NCI-H748 treated with DMSO at 0.1 percent for 48 hours (cell line): ENCODE data around the gene CCND1.
A peak's percentile ranks its signal among the peaks of the same experiment; 100 is the strongest.
"Not testable (repeated sequence)": the region's sequence is repeated elsewhere in the genome, so short reads cannot be mapped to it uniquely, and the experiment has no call there.

Experiments
- DNase-seq: peaks from one replicate; lab custom pipeline; 2025; lab: John Stamatoyannopoulos, UW

Gene CCND1

GRCh38 chr11:69689484-69690319 lies 48.7 kb downstream of the CCND1 start:
- no peak for DNase-seq

GRCh38 chr11:69691463-69691862 lies 50.5 kb downstream of the CCND1 start:
- no peak for DNase-seq

- no peak for DNase-seq
Observed at GRCh38 chr11:69692422-69692821, 51.5 kb downstream of the CCND1 start.

- no peak for DNase-seq
Observed at GRCh38 chr11:69694781-69695180, 53.8 kb downstream of the CCND1 start.

- no peak for DNase-seq
Observed at GRCh38 chr11:69695581-69695980, 54.6 kb downstream of the CCND1 start.

- not testable (repeated sequence) for DNase-seq
Observed at GRCh38 chr11:69695995-69696394, 55.0 kb downstream of the CCND1 start.

GRCh38 chr11:69696749-69697468 lies 56.0 kb downstream of the CCND1 start:
- peak; percentile 20 for DNase-seq

- no peak for DNase-seq
Observed at GRCh38 chr11:69697469-69697843, 56.5 kb downstream of the CCND1 start.

- DNase-seq: no peak
Observed at GRCh38 chr11:69697861-69698260, 56.9 kb downstream of the CCND1 start.

GRCh38 chr11:69698362-69698761 lies 57.4 kb downstream of the CCND1 start:
- no peak for DNase-seq

- no peak for DNase-seq
Observed at GRCh38 chr11:69699213-69699612, 58.3 kb downstream of the CCND1 start.

GRCh38 chr11:69700278-69701140 lies 59.6 kb downstream of the CCND1 start:
- peak; percentile 48 for DNase-seq

- DNase-seq: no peak
Observed at GRCh38 chr11:69702239-69702691, 61.3 kb downstream of the CCND1 start.

GRCh38 chr11:69702769-69703452 lies 62.0 kb downstream of the CCND1 start:
- DNase-seq: no peak

- DNase-seq: no peak
Observed at GRCh38 chr11:69703453-69703767, 62.5 kb downstream of the CCND1 start.
